GM23338 (cell line): ENCODE results near the gene STX1B. TPM values are rescaled to one million over a fixed set of nuclear protein-coding genes. Genes with fewer than 3 reads are reported as not detected.
A peak's percentile ranks its signal among the peaks of the same experiment; 100 is the strongest.

Source experiments
- ATAC-seq: fragments of 200-7000 bp; cut with Tn5 transposase; 3 replicates; pipeline ENCODE4 v1.9.1; 2020
- DNase-seq: peaks from one replicate; pipeline ENCODE4 v3.0.0-alpha.2; 2015; ENCODE audit warnings: low spot score
- H2AFZ ChIP-seq: fragments of 200-600 bp; sonication (generic); 2 replicates; pipeline ENCODE4 v1.8.0; 2016; ENCODE audit warnings: antibody characterized with exemption, mild to moderate bottlenecking, moderate library complexity
- H3F3A ChIP-seq: fragments of 200-600 bp; sonication (generic); replicated peaks from 2 replicates; pipeline ENCODE4 v1.8.0; 2017; ENCODE audit warnings: antibody characterized with exemption, mixed run types, low read depth
- H3K27ac ChIP-seq: fragments of 200-600 bp; sonication (generic); 2 replicates; pipeline ENCODE4 v1.6.1; 2016; ENCODE audit warnings: low read depth
- H3K27me3 ChIP-seq: fragments of 200-600 bp; sonication (generic); 2 replicates; pipeline ENCODE4 v1.8.0; 2016; ENCODE audit warnings: mild to moderate bottlenecking, mixed run types, moderate library complexity; ENCODE audit not compliant: insufficient read depth
- H3K36me3 ChIP-seq: fragments of 200-600 bp; sonication (generic); 2 replicates; pipeline ENCODE4 v1.8.0; 2016; ENCODE audit warnings: mild to moderate bottlenecking; ENCODE audit not compliant: insufficient read depth
- H3K4me1 ChIP-seq: fragments of 200-600 bp; sonication (generic); 2 replicates; pipeline ENCODE4 v1.8.0; 2016; ENCODE audit warnings: mild to moderate bottlenecking, moderate library complexity; ENCODE audit not compliant: insufficient read depth
- H3K4me2 ChIP-seq: fragments of 200-600 bp; sonication (generic); 2 replicates; pipeline ENCODE4 v1.7.1; 2017; ENCODE audit warnings: mixed run types
- H3K4me3 ChIP-seq: fragments of 200-600 bp; sonication (generic); 2 replicates; pipeline ENCODE4 v1.6.1; 2016; ENCODE audit warnings: mixed run types
- H3K79me2 ChIP-seq: fragments of 200-600 bp; sonication (generic); replicated peaks from 2 replicates; pipeline ENCODE4 v1.8.0; 2017; ENCODE audit warnings: mild to moderate bottlenecking; ENCODE audit not compliant: insufficient read depth
- H3K9me2 ChIP-seq: fragments of 200-600 bp; sonication (generic); 2 replicates; pipeline ENCODE4 v1.8.0; 2017; ENCODE audit not compliant: insufficient read depth
- H4K20me1 ChIP-seq: fragments of 200-600 bp; sonication (generic); replicated peaks from 2 replicates; pipeline ENCODE4 v1.8.0; 2017; ENCODE audit warnings: mild to moderate bottlenecking; ENCODE audit not compliant: insufficient read depth
- H3K27ac Mint-ChIP-seq: 2 replicates; pipeline ENCODE4 v1.8.0; 2020; ENCODE audit warnings: inconsistent platforms, mild to moderate bottlenecking, moderate library complexity, mixed read lengths
- H3K27me3 Mint-ChIP-seq: 3 replicates; pipeline ENCODE4 v1.8.0; 2022; ENCODE audit warnings: low read depth, mild to moderate bottlenecking, moderate library complexity, mixed read lengths, inconsistent platforms; ENCODE audit not compliant: insufficient read depth, poor library complexity
- H3K36me3 Mint-ChIP-seq: 3 replicates; pipeline ENCODE4 v1.8.0; 2021; ENCODE audit warnings: low read depth, mild to moderate bottlenecking, inconsistent platforms, moderate library complexity, mixed read lengths
- H3K4me1 Mint-ChIP-seq: 3 replicates; pipeline ENCODE4 v1.8.0; 2020; ENCODE audit warnings: mild to moderate bottlenecking, inconsistent platforms, mixed read lengths
- H3K4me3 Mint-ChIP-seq: 3 replicates; pipeline ENCODE4 v1.8.0; 2021; ENCODE audit warnings: moderate library complexity, mild to moderate bottlenecking, inconsistent platforms, mixed read lengths
- H3K9me3 Mint-ChIP-seq: 3 replicates; pipeline ENCODE4 v1.8.0; 2020; ENCODE audit warnings: moderate library complexity, mild to moderate bottlenecking, inconsistent platforms, mixed read lengths
- NANOG ChIP-seq: IDR thresholded peaks from 2 replicates; pipeline ENCODE4 v1.6.1; 2016; ENCODE audit warnings: antibody characterized with exemption, borderline replicate concordance
- POLR2AphosphoS5 ChIP-seq: IDR thresholded peaks from 2 replicates; pipeline ENCODE4 v1.6.1; 2016; ENCODE audit warnings: antibody characterized with exemption, low read depth
- ZNF114 ChIP-seq: fragments of 250-450 bp; sonication (Bioruptor Pico); IDR thresholded peaks from 2 replicates; pipeline ENCODE4 v1.5.0; 2020; ENCODE audit warnings: mild to moderate bottlenecking, moderate library complexity
- long read RNA-seq: library from polyadenylated mRNA; unstranded; transcript quantifications from one replicate; pipeline ENCODE4 v2.0.0, GENCODE V29; 2020; ENCODE audit not compliant: unreplicated experiment
- polyA plus RNA-seq: library from polyadenylated mRNA; unstranded; fragments of >200 nt; fragmentation: Nextera tagmentation; extraction: Ambion mirVana; gene quantifications from 2 replicates; pipeline ENCODE4 v1.2.1, GENCODE V29; 2016
- total RNA-seq: library from RNA; depleted of rRNA; stranded (reverse); fragments of >200 nt; shearing (Covaris generic); gene quantifications from 2 replicates; pipeline ENCODE4 v1.2.3, GENCODE V29; 2014; rRNA removed
- TF ChIP-seq, protein P1 (sequence below), 2 experiments: fragments of 200-600 bp in 1 of 2; sonication (generic) in 1 of 2; conservative IDR thresholded peaks; 2 replicates each; pipeline versions ENCODE4 v1.5.1 to v1.6.1; 2016 to 2017; ENCODE audit warnings: antibody characterized with exemption in 2 of 2, low read depth in 2 of 2, mild to moderate bottlenecking in 2 of 2, moderate library complexity in 1 of 2
- TF ChIP-seq, protein P2 (sequence below): fragments of 250-450 bp; sonication (Bioruptor Pico); IDR thresholded peaks from 2 replicates; pipeline ENCODE4 v1.5.0; 2020; ENCODE audit warnings: mild to moderate bottlenecking, moderate library complexity
- TF ChIP-seq, protein P3 (sequence below): IDR thresholded peaks from 2 replicates; pipeline ENCODE4 v1.6.1; 2016; ENCODE audit warnings: antibody characterized with exemption
- TF ChIP-seq, protein P4 (sequence below): IDR thresholded peaks from one replicate; pipeline ENCODE4 v1.6.1; 2018; ENCODE audit warnings: antibody characterized with exemption; ENCODE audit not compliant: unreplicated experiment

STX1B gene
- total RNA-seq (7.2 and 9.5 TPM in 2 replicates), polyA plus RNA-seq (1.7 and 2.5 TPM in 2 replicates)
- long read RNA-seq = 0 reads

DNA sequence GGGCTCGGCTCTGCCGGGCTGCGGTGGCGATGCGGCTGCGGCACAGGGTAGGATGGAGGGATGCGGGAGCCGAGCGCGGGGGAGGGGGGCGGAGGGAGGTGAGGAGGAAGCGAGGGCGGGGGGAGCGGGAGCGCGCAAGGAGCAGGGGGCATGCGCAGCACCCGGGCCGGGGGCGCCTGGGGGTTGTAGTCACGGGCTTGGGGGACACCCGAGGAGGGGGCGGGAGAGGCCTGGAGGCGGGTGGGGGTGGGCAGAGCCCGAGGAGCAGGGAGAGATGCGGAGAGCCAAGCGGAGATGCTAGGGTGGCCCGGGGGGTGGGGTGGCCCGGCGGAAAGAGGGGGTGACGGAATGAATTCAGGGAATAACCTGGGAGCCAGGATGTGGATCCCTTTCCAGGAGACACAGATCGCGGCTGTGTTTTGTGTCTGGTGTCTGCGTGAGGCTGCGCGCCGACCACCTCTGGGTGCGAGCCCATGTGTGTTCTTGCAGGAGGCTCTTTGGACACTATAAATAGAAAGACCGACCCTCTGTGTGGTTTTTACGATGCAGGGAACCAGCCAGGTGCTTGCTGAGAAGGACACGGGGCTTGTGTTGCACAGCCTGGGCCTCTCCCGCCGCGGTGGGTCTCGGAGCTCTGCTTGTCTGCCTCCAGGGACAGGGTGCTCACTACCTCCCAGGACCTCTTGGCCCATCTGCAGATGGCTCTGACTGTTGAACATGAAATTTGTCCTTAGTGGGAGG lies at the start of gene STX1B:
Gene STX1B (minus strand): TSS at position 54 of the 741 bp plus-strand sequence. CDS start 242 bp downstream, outside the sequence.
- H3K27ac Mint-ChIP-seq = no peak within 1 kb of the TSS; the same call in 1 of the 2 replicates
- DNase-seq = peak; percentile 96

More for the DNA sequence above, at the start of gene STX1B:
- Histone ChIP-seq H3F3A (no peaks in the 10 kb centered on the region), H4K20me1 (0 out of 2 replicates have a peak, but pooled peaks cover 5% of the 10 kb centered on the region), H3K36me3 (no peaks in the 10 kb centered on the region; the same call in 1 of the 2 replicates), H3K79me2 (peaks cover 10% of the 10 kb centered on the region; the same call in 1 of the 2 replicates), H3K4me1 (no peaks in the 10 kb centered on the region; the same call in 1 of the 2 replicates), H3K27ac (no peak within 1 kb of the TSS), H3K27me3 (no peaks in the 10 kb centered on the region), H2AFZ (peak within 1 kb of the TSS; percentile 99), H3K9me2 (no peaks in the 10 kb centered on the region), H3K4me2 (peak within 1 kb of the TSS; percentile 84), H3K4me3 (peak within 1 kb of the TSS; percentile 64)
- Mint-ChIP-seq H3K9me3 (no peaks in the 10 kb centered on the region; the same call in 1 of the 3 replicates), H3K36me3 (no peaks in the 10 kb centered on the region; the same call in 2 of the 3 replicates), H3K4me3 (peak within 1 kb of the TSS; percentile 76), H3K27me3 (peaks cover 31% of the 10 kb centered on the region), H3K4me1 (peaks cover 20% of the 10 kb centered on the region)
- peak; percentile 68 for ATAC-seq
- peak; percentile 41; the same call in 1 of the 2 replicates for TF ChIP-seq POLR2AphosphoS5
- TF ChIP-seq, protein P1, sequence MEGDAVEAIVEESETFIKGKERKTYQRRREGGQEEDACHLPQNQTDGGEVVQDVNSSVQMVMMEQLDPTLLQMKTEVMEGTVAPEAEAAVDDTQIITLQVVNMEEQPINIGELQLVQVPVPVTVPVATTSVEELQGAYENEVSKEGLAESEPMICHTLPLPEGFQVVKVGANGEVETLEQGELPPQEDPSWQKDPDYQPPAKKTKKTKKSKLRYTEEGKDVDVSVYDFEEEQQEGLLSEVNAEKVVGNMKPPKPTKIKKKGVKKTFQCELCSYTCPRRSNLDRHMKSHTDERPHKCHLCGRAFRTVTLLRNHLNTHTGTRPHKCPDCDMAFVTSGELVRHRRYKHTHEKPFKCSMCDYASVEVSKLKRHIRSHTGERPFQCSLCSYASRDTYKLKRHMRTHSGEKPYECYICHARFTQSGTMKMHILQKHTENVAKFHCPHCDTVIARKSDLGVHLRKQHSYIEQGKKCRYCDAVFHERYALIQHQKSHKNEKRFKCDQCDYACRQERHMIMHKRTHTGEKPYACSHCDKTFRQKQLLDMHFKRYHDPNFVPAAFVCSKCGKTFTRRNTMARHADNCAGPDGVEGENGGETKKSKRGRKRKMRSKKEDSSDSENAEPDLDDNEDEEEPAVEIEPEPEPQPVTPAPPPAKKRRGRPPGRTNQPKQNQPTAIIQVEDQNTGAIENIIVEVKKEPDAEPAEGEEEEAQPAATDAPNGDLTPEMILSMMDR (conservative IDR thresholded peaks at IDR 0.05; ENCODE audit: low read depth in 2 of 2) = no peak
- TF ChIP-seq, protein P2, sequence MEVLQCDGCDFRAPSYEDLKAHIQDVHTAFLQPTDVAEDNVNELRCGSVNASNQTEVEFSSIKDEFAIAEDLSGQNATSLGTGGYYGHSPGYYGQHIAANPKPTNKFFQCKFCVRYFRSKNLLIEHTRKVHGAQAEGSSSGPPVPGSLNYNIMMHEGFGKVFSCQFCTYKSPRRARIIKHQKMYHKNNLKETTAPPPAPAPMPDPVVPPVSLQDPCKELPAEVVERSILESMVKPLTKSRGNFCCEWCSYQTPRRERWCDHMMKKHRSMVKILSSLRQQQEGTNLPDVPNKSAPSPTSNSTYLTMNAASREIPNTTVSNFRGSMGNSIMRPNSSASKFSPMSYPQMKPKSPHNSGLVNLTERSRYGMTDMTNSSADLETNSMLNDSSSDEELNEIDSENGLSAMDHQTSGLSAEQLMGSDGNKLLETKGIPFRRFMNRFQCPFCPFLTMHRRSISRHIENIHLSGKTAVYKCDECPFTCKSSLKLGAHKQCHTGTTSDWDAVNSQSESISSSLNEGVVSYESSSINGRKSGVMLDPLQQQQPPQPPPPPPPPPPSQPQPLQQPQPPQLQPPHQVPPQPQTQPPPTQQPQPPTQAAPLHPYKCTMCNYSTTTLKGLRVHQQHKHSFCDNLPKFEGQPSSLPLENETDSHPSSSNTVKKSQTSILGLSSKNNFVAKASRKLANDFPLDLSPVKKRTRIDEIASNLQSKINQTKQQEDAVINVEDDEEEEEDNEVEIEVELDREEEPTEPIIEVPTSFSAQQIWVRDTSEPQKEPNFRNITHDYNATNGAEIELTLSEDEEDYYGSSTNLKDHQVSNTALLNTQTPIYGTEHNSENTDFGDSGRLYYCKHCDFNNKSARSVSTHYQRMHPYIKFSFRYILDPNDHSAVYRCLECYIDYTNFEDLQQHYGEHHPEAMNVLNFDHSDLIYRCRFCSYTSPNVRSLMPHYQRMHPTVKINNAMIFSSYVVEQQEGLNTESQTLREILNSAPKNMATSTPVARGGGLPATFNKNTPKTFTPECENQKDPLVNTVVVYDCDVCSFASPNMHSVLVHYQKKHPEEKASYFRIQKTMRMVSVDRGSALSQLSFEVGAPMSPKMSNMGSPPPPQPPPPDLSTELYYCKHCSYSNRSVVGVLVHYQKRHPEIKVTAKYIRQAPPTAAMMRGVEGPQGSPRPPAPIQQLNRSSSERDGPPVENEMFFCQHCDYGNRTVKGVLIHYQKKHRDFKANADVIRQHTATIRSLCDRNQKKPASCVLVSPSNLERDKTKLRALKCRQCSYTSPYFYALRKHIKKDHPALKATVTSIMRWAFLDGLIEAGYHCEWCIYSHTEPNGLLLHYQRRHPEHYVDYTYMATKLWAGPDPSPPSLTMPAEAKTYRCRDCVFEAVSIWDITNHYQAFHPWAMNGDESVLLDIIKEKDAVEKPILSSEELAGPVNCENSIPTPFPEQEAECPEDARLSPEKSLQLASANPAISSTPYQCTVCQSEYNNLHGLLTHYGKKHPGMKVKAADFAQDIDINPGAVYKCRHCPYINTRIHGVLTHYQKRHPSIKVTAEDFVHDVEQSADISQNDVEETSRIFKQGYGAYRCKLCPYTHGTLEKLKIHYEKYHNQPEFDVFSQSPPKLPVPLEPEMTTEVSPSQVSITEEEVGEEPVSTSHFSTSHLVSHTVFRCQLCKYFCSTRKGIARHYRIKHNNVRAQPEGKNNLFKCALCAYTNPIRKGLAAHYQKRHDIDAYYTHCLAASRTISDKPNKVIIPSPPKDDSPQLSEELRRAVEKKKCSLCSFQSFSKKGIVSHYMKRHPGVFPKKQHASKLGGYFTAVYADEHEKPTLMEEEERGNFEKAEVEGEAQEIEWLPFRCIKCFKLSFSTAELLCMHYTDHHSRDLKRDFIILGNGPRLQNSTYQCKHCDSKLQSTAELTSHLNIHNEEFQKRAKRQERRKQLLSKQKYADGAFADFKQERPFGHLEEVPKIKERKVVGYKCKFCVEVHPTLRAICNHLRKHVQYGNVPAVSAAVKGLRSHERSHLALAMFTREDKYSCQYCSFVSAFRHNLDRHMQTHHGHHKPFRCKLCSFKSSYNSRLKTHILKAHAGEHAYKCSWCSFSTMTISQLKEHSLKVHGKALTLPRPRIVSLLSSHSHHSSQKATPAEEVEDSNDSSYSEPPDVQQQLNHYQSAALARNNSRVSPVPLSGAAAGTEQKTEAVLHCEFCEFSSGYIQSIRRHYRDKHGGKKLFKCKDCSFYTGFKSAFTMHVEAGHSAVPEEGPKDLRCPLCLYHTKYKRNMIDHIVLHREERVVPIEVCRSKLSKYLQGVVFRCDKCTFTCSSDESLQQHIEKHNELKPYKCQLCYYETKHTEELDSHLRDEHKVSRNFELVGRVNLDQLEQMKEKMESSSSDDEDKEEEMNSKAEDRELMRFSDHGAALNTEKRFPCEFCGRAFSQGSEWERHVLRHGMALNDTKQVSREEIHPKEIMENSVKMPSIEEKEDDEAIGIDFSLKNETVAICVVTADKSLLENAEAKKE (CRISPR knock-in tag) = no peak
- TF ChIP-seq ZNF114 (CRISPR knock-in tag) = no peak
- no peak for TF ChIP-seq NANOG
- TF ChIP-seq, protein P3, sequence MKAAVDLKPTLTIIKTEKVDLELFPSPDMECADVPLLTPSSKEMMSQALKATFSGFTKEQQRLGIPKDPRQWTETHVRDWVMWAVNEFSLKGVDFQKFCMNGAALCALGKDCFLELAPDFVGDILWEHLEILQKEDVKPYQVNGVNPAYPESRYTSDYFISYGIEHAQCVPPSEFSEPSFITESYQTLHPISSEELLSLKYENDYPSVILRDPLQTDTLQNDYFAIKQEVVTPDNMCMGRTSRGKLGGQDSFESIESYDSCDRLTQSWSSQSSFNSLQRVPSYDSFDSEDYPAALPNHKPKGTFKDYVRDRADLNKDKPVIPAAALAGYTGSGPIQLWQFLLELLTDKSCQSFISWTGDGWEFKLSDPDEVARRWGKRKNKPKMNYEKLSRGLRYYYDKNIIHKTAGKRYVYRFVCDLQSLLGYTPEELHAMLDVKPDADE = 0 out of 2 replicates have a peak, but pooled peaks have one; percentile 54
- TF ChIP-seq, protein P4, sequence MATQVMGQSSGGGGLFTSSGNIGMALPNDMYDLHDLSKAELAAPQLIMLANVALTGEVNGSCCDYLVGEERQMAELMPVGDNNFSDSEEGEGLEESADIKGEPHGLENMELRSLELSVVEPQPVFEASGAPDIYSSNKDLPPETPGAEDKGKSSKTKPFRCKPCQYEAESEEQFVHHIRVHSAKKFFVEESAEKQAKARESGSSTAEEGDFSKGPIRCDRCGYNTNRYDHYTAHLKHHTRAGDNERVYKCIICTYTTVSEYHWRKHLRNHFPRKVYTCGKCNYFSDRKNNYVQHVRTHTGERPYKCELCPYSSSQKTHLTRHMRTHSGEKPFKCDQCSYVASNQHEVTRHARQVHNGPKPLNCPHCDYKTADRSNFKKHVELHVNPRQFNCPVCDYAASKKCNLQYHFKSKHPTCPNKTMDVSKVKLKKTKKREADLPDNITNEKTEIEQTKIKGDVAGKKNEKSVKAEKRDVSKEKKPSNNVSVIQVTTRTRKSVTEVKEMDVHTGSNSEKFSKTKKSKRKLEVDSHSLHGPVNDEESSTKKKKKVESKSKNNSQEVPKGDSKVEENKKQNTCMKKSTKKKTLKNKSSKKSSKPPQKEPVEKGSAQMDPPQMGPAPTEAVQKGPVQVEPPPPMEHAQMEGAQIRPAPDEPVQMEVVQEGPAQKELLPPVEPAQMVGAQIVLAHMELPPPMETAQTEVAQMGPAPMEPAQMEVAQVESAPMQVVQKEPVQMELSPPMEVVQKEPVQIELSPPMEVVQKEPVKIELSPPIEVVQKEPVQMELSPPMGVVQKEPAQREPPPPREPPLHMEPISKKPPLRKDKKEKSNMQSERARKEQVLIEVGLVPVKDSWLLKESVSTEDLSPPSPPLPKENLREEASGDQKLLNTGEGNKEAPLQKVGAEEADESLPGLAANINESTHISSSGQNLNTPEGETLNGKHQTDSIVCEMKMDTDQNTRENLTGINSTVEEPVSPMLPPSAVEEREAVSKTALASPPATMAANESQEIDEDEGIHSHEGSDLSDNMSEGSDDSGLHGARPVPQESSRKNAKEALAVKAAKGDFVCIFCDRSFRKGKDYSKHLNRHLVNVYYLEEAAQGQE = no peak
